Neural cell (in vitro differentiated cells): ENCODE results near the gene CSK. TPM values are rescaled to one million over a fixed set of nuclear protein-coding genes. Genes with fewer than 3 reads are reported as not detected.
A peak's percentile ranks its signal among the peaks of the same experiment; 100 is the strongest.

Source experiments
- H2AFZ ChIP-seq: fragments of 200-600, 300-800 bp; sonication (generic), shearing (Covaris generic); 2 replicates; pipeline ENCODE4 v1.6.0; 2014; ENCODE audit warnings: low read depth, mild to moderate bottlenecking, antibody characterized with exemption, low read length, moderate library complexity
- H3F3A ChIP-seq: fragments of 200-600 bp; shearing (Covaris generic); 2 replicates; pipeline ENCODE4 v1.6.1; 2016; ENCODE audit warnings: mild to moderate bottlenecking, moderate library complexity, mixed read lengths, antibody characterized with exemption, low read length; ENCODE audit not compliant: insufficient read depth, poor library complexity, severe bottlenecking
- H3K27ac ChIP-seq: fragments of 200-600, 300-800 bp; sonication (generic), shearing (Covaris generic); 2 replicates; pipeline ENCODE4 v1.5.1; 2014; ENCODE audit warnings: mild to moderate bottlenecking, low read length, moderate library complexity
- H3K27me3 ChIP-seq: fragments of 300-800, 200-600 bp; sonication (generic), shearing (Covaris generic); 2 replicates; pipeline ENCODE4 v1.6.0; 2014; ENCODE audit warnings: mild to moderate bottlenecking, low read depth, low read length, moderate library complexity; ENCODE audit not compliant: insufficient read depth
- H3K36me3 ChIP-seq: fragments of 300-800, 200-600 bp; sonication (generic), shearing (Covaris generic); 2 replicates; pipeline ENCODE4 v1.5.1; 2014; ENCODE audit warnings: mild to moderate bottlenecking, antibody characterized with exemption, low read length, moderate library complexity; ENCODE audit not compliant: insufficient read depth
- H3K4me2 ChIP-seq: fragments of 300-800, 200-600 bp; sonication (generic), shearing (Covaris generic); 2 replicates; pipeline ENCODE4 v1.6.0; 2014; ENCODE audit warnings: mild to moderate bottlenecking, low read length
- H3K4me3 ChIP-seq: fragments of 300-800, 200-600 bp; sonication (generic), shearing (Covaris generic); 2 replicates; pipeline ENCODE4 v1.5.1; 2014; ENCODE audit warnings: mild to moderate bottlenecking, low read length, moderate library complexity
- H3K79me2 ChIP-seq: fragments of 200-600 bp; shearing (Covaris generic); replicated peaks from 2 replicates; pipeline ENCODE4 v1.6.0; 2014; ENCODE audit warnings: mild to moderate bottlenecking, low read length, moderate library complexity; ENCODE audit not compliant: insufficient read depth
- H3K9ac ChIP-seq: fragments of 300-800, 200-600 bp; sonication (generic), shearing (Covaris generic); 2 replicates; pipeline ENCODE4 v1.6.1; 2016; ENCODE audit warnings: mild to moderate bottlenecking, low read length, mixed read lengths
- H3K9me2 ChIP-seq: fragments of 200-600 bp; shearing (Covaris generic); 2 replicates; pipeline ENCODE4 v1.6.1; 2016; ENCODE audit warnings: mild to moderate bottlenecking, low read length, mixed read lengths; ENCODE audit not compliant: insufficient read depth
- H3K9me3 ChIP-seq: fragments of 200-600, 300-800 bp; sonication (generic), shearing (Covaris generic); 2 replicates; pipeline ENCODE4 v1.6.1; 2016; ENCODE audit warnings: mild to moderate bottlenecking, mixed run types, low read length, moderate library complexity, mixed read lengths
- H4K20me1 ChIP-seq: fragments of 200-600 bp; shearing (Covaris generic); 2 replicates; pipeline ENCODE4 v1.6.1; 2016; ENCODE audit warnings: mild to moderate bottlenecking, mixed run types; ENCODE audit not compliant: insufficient read depth
- CTCF ChIP-seq: fragments of 450-650 bp; IDR thresholded peaks from 2 replicates; pipeline ENCODE4 v1.5.1; 2014; ENCODE audit warnings: antibody characterized with exemption, mild to moderate bottlenecking, moderate library complexity; ENCODE audit not compliant: poor library complexity, severe bottlenecking
- EP300 ChIP-seq: fragments of 450-650 bp; conservative IDR thresholded peaks from 2 replicates; pipeline ENCODE4 v1.6.1; 2014; ENCODE audit warnings: antibody characterized with exemption, mild to moderate bottlenecking, moderate library complexity; ENCODE audit not compliant: poor library complexity, severe bottlenecking
- EZH2 ChIP-seq: fragments of 200-600, 300-800 bp; shearing (Covaris generic), sonication (generic); IDR thresholded peaks from 2 replicates; pipeline ENCODE4 v1.6.1; 2014; ENCODE audit warnings: antibody characterized with exemption, low read length, borderline replicate concordance, mild to moderate bottlenecking; ENCODE audit not compliant: insufficient read depth, poor library complexity, severe bottlenecking
- MXI1 ChIP-seq: fragments of 450-650 bp; conservative IDR thresholded peaks from 2 replicates; pipeline ENCODE4 v1.6.1; 2014; ENCODE audit warnings: antibody characterized with exemption, mild to moderate bottlenecking; ENCODE audit not compliant: poor library complexity, severe bottlenecking
- POLR2AphosphoS5 ChIP-seq: IDR thresholded peaks from 2 replicates; pipeline ENCODE4 v1.6.1; 2012
- RAD21 ChIP-seq: fragments of 450-650 bp; conservative IDR thresholded peaks from 2 replicates; pipeline ENCODE4 v1.6.1; 2014; ENCODE audit warnings: antibody characterized with exemption, mild to moderate bottlenecking, moderate library complexity
- REST ChIP-seq: IDR thresholded peaks from 2 replicates; pipeline ENCODE4 v1.6.1; 2012; ENCODE audit warnings: borderline replicate concordance
- SMC3 ChIP-seq: fragments of 450-650 bp; conservative IDR thresholded peaks from 2 replicates; pipeline ENCODE4 v1.6.1; 2014; ENCODE audit warnings: antibody characterized with exemption, mild to moderate bottlenecking, moderate library complexity; ENCODE audit not compliant: poor library complexity
- TAF1 ChIP-seq: IDR thresholded peaks from 2 replicates; pipeline ENCODE4 v1.6.1; 2012; ENCODE audit warnings: low read depth
- polyA plus RNA-seq: library from polyadenylated mRNA; depleted of rRNA; stranded (reverse); fragments of >200 nt; gene quantifications from 2 replicates; pipeline ENCODE4 v1.2.3, GENCODE V29; 2014

CSK gene
- polyA plus RNA-seq, 1 donor from 2014 or later, result 45.5 TPM

- Histone ChIP-seq H3K36me3 (no peaks in the 10 kb centered on the region), H3K4me2 (peak overlapping the region; percentile 52), H2AFZ (peak overlapping the region; percentile 52), H3K9me2 (no peaks in the 10 kb centered on the region), H3K27ac (peak overlapping the region; percentile 47), H3K79me2 (peaks cover 31% of the 10 kb centered on the region), H3K9ac (peak overlapping the region; percentile 72), H3F3A (no peaks in the 10 kb centered on the region), H4K20me1 (peaks cover 5% of the 10 kb centered on the region), H3K4me3 (peak overlapping the region; percentile 68), H3K9me3 (no peaks in the 10 kb centered on the region), H3K27me3 (no peaks in the 10 kb centered on the region)
- TF ChIP-seq SMC3, result no peak
- no peak for TF ChIP-seq TAF1
- TF ChIP-seq MXI1, result no peak
- no peak for TF ChIP-seq EZH2
- no peak for TF ChIP-seq RAD21
- TF ChIP-seq EP300, result no peak
- no peak for TF ChIP-seq REST
- no peak for TF ChIP-seq POLR2AphosphoS5
- no peak for TF ChIP-seq CTCF
Measured at GRCh38 chr15:74780523-74781430, 1.1 kb upstream of the CSK start.

- Histone ChIP-seq H3K36me3 (no peaks in the 10 kb centered on the region), H3K9me2 (no peaks in the 10 kb centered on the region), H4K20me1 (peaks cover 5% of the 10 kb centered on the region), H3K9me3 (no peaks in the 10 kb centered on the region), H3K4me2 (peak overlapping the region; percentile 94), H3K27me3 (no peaks in the 10 kb centered on the region), H3F3A (no peaks in the 10 kb centered on the region), H3K9ac (peak overlapping the region; percentile 81), H3K79me2 (peaks cover 37% of the 10 kb centered on the region), H3K27ac (no peak overlapping the region), H2AFZ (no peak overlapping the region), H3K4me3 (peak overlapping the region; percentile 73)
- no peak for TF ChIP-seq POLR2AphosphoS5
- TF ChIP-seq MXI1, result peak; percentile 25
Measured at GRCh38 chr15:74782259-74783071, 585 bp downstream of the CSK start.
